LoVo (cell line): ENCODE measurements around the gene CATSPER1.

Source experiments
- DNase-seq: peaks from one replicate; pipeline ENCODE4 v3.0.0-alpha.2; 2016; ENCODE audit warnings: low spot score

Gene CATSPER1

DNA sequence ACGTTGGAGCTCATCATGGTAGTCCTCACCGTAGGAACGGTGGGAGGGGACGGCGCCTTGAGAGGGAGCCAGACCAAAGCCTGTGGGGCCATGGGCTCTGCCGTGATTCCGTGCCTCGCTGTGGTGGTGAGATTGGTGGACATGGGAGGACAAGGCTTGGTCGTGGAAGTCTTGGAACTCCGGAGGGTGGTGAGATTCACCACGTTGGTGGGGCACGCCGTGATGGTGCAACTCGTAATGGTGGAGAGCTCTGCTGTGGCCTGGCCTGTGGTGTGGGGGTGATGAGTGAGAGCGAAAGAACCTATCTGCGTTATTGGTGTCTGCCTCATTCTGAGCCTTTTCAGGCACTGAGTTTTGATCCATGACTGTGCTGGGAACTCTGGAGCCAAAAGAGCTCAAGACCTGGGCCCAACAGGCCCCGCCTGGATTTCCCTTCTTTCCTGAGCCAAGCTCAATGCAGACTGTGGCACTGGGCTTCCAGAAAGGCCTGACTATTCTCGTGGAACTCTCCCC, at the start of gene CATSPER1:
CATSPER1 (minus strand) TSS at position 463 of the 513 bp plus-strand sequence; CDS start at position 363, 100 bp downstream.
- DNase-seq, result no peak

DNA sequence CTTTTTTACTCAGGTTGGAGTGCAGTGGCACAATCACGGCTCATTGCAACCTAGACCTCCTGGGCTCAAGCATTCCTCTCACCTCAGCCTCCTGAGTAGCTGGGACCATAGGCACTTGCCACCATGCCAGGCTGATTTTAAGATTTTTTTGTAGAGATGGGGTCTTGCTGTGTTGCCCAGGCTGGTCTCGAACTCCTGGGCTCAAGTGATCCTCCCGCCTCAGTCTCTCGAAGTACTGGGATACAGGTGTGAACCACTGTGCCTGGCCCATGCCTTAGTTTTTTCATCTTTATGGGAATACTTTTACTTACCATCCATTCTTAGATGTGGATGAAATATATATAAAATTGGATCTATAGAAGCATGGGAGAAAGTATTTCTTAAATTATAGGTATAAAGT, 49.0 kb upstream of the CATSPER1 start:
- DNase-seq, result no peak

DNA sequence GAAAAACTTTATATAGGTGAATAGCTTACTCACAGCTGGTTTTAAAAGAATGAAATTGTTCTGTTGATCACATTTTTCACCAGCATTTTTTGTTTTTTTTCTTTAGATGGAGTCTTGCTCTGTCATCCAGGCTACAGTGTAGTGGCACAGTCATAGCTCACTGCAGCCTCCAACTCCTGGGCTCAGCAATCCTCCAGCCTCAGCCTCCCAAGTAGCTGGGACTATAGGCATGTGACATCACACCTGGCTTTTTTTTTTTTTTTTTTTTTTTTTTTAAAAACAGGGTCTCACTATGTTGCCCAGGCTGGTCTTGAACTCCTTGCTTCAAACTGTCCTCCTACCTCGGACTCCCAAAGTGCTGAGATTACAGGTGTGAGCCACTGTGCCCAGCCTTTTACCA, 47.4 kb upstream of the CATSPER1 start:
- DNase-seq, result no peak

DNA sequence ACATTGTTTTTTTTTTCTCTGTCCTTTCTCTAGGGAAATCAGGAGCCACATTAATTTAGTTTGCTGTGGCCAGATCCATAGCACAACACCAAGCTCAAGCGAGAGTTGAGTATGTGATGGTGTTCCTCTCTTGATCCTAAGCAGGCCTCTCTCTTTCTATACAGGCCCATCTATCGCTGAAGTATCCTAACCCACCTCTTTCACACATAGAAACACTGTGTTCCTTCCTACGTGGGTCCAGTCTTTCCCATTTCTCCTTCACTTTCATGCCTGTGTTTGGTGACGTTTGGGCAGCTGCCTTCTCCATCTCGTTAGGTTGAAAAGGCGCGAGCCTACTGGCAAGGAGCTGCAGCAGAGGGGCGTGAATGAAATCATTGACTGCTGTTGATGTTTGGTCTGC, 46.2 kb upstream of the CATSPER1 start:
- DNase-seq, result no peak

DNA sequence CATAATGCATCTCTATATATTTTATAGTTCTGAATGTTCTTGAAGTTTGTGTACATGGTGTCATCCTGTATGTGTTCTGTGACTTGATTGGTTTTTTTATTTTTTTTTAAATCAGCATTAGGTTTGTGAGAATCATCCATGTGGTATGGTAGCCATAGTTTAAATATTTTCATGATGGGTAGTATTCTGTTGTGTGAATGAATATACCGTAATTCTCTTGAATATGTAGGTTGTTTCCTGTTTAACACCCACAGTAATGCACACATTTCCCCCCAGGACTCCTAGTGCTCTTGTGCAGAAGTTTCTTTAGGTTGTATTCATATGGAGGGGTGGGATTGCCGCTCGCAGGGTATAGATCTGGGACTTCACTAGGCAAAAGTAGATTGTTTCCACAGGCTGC, 45.8 kb upstream of the CATSPER1 start:
- no peak for DNase-seq

DNA sequence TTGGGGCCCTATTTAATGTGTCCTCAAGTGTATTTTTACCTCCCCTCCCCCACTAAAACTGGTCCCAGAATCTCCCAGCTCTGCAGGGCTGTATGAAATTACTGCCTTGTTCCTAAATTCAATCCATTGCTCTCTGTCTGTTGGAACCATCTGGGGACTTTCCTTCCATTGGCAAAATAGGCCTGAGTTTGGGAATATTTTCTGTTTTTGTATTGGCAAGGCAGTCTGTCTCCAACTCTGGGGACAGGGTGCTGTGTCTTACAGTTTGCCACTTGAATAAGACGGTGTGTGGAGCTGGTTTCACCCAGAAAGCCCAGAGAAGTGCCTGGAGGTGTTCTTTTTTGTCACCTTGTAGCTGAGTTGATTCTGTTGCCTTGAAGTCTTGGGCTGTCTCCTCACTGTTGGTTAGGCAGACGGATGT, 45.1 kb upstream of the CATSPER1 start:
- no peak for DNase-seq

DNA sequence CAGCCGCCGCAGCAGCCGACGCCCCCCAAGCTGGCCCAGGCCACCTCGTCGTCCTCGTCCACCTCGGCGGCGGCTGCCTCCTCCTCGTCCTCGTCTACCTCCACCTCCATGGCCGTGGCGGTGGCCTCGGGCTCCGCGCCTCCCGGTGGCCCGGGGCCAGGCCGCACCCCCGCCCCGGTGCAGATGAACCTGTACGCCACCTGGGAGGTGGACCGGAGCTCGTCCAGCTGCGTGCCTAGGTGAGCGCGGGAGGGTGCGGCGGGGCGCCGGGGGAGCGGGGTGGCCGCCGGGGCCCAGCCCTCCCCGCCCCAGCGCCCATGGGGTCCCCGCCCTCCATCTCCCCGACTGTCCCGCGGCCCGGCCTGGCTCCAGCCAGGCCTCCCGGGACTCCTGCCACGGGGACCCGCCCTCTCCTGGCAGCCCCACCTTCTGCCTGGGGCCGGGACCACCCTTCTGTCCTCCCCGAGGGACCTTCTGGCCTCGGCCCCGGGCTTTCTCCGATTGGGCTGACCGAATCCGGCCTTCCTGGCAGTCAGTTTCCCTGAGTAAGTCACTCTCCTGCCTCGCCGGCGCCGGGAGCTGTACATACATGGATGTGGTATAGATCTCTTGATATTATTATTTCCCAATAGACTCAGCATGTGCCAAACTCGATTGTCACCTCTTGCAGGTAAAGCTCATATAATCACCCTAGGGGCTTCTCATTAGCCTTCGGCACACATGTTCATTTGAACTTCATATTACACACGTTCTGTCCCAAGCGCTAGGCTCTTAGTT, 44.5 kb upstream of the CATSPER1 start:
- DNase-seq, result no peak

DNA sequence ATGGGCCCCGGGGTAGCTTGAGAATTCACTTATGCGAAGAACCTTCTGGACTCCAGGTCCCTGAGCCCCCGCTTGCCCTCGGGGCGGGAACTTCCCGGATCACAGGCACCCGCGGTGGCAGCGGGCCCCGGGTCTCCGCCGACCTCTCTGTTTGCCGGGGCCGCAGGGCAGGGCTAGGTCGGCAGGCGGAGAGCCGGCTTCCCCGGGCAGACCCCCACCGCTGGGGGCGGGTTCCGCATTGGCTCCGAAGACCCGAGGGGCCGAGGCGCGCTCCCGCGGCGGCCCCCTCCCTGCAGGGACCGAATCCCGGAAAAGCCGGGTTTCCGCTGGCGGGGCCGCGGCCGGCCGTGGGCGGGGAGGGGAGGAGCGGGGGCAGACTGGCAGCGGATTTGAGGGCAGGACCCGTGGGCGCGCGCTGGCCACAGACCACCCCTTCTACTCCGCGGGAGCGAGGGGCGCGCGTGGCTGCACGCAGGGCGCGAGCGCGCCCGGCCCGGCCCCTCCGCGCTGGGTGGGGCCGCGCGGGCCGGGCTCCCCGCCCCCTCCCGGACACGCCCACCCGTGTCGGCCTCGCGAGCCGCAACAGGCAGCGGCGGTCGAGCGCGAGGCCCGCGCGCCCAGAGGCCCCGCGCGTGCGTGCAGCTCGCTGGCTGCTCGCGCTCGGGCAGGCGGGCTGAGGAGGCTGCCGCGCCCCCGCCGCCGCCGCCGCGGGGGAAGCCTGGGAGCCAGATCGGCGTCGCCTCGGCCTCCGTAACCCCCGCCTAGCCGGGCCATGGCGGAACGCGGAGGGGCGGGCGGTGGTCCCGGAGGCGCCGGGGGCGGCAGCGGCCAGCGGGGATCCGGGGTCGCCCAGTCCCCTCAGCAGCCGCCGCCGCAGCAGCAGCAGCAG, 43.7 kb upstream of the CATSPER1 start, which contains the start of gene PACS1:
PACS1 (plus strand) TSS at position 558 of the 889 bp plus-strand sequence; CDS start at position 773, 215 bp downstream.
- DNase-seq, result peak; percentile 59

DNA sequence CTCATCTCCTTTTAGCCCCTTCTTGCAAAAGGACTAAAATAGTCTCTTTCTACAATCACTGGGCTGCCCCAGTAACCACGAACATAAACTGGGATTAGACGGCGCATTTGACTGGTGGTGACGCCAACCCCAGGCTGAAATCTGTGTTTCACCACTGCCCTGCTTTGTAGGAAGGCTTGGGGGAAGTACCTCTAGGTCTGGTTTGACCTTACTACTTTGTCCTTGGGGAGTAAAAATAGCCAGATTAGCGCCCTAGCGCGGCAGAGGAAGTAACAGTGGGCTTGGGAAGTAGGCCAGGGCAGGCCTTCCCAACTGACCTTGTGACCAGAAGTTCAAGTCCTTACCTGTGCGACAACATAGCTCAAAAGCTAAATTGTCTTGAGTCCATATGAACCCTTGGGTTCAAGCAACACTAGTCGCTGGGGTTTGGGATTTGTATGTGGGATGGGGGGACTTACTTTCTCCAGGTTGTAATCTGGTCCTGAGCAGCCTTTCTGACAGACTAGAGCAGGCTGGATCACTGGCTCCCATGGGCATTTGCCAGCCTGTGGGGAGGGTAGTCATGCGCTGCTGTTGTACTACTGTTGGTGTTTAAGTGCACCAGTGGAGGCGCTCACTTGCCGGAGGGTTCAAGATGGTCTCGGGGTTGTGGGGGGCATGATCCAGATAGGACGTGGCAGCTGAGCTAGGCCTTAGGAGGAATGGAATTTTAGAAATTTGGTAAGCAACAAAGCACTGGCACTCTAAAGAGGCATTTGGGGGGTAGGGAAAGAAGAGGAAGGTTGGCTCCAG, 42.8 kb upstream of the CATSPER1 start:
- DNase-seq, result no peak

DNA sequence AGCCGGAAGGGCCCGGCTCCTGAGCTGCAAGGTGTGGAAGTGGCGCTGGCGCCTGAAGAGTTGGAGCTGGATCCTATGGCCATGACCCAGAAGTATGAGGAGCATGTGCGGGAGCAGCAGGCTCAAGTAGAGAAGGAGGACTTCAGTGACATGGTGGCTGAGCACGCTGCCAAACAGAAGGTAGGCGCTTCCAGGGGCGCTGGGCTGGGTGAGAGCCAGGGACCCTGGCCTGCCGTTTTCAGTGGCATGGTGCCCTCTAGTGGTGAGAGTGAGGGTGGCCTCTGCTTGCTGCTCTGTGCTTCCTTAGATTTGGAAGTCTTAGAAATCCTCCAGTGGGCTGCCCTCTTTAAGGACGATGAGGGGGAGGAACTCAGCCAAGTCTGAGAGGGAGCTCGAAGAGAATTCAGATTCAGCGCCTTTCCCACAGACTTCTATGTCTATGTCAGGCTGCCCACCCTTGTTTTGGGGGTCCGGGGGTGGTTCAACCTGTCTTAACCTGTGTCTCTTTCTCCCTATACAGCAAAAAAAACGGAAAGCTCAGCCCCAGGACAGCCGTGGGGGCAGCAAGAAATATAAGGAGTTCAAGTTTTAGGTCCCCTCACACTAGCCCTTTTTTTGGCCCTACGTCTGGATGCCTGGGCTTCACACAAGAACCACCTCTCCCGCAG, 42.0 kb upstream of the CATSPER1 start:
- DNase-seq, result peak; percentile 67

DNA sequence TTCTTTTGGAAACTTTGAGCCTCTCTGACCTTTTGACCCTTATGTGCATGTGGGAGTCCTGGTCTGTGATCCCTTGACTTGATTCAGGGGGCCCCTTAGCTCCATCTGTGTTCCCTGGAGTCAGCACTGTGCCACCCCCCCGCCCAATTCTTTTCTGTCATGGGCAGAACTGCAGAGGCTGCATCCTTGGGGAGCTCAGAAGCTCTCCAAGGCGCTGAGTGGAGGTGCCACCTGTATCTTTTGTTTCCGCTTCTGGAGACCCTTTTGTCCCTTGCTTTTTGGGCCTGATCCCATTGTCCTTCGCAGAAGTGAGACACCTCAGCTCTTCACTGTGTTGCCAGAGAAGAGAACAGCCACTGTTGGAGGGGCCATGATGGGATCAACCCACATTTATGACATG, 41.4 kb upstream of the CATSPER1 start:
- DNase-seq, result no peak

DNA sequence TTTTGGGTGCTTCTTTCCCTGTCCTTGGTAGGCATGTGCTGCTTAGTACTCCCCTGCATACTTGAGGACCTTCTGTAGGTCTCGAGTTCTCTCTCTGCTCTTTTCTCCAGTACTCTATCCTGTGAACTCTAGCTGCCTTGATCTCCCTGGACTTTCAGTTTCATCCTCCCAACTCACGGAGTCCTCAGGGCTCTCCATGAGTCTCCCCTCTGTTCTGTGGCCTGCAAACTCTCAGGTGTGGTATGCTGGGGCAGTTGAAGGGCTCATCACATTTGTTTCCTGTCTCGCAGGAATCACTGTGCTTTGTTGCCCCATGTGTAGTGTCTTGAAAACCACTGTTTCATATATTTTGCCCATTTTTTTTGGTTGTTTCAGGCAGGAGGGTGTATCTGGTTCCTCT, 40.5 kb upstream of the CATSPER1 start:
- DNase-seq, result no peak

DNA sequence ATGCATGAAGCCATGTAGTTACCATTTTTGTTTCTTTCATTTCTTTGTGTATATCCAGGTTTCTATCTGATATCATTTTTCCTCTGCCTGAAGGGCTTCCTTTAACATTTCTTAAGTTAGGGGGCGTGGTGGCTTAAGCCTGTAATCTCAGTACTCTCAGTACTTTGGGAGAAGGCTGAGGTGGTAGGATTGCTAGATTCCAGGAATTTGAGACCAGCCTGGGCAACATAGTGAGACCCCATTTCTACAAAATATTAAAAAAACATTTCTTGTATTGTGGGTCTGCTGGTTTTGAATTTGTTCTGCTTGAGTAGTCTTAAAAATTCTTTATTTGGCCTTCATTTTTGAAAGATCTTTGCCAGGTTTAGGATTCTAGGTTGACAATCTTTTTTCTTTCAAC, 38.3 kb upstream of the CATSPER1 start:
- DNase-seq, result no peak

DNA sequence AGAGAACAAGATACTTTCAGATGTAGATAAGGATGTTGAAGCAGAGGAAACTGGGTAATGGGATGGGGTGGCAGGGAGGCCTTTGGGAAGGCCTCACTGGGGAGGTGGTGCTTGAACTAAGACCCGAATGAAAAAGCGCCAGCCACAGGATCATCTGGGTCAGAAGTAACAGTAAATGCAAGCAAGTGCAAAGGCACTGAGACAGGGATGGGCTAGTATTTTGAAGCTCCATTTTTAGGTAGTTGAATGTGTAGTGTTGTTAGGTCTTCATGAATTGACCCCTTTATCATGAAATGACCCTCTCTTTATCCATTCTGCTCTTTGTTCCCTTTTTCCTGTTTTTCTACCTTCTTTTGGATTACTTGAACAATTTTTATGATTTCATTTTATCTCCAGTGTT, 37.6 kb upstream of the CATSPER1 start:
- DNase-seq, result no peak

DNA sequence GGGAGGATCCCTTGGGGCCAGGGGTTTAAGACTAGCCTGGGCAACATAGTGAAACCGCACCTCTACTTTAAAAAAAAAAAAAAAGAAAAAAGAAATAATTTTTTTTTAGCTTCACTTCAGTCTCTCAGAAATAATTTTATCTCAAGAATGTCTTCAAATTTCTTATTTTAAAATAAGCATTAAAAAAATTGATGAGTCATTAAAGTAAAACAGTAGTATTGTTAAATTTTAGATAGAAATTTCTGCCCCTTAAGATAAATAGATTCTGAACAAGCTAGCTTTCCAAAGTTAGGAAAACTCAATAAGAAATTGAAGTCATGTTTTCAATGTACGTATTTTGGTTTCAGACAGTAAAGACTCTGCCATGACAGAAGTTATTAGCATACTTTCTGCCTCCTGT, 36.1 kb upstream of the CATSPER1 start:
- no peak for DNase-seq

DNA sequence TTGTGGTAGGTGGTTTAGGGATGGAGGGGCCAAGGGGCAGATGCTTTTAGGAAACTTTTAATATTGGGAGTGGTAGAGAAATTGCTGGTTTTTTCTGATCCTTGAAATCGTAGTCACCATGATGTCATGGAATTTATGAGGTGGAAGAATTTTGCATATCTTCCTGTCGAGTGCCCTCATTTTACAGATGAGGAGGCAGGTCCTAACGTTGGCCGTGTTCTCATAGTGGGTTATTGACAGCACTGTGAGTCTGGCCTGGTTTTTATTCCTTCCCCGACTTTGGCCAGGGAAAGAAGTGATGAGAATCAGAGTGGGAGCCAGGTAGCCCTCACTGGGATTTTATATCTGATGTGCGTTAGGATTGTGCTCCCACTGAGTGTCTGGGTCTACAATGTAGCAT, 35.0 kb upstream of the CATSPER1 start:
- no peak for DNase-seq

DNA sequence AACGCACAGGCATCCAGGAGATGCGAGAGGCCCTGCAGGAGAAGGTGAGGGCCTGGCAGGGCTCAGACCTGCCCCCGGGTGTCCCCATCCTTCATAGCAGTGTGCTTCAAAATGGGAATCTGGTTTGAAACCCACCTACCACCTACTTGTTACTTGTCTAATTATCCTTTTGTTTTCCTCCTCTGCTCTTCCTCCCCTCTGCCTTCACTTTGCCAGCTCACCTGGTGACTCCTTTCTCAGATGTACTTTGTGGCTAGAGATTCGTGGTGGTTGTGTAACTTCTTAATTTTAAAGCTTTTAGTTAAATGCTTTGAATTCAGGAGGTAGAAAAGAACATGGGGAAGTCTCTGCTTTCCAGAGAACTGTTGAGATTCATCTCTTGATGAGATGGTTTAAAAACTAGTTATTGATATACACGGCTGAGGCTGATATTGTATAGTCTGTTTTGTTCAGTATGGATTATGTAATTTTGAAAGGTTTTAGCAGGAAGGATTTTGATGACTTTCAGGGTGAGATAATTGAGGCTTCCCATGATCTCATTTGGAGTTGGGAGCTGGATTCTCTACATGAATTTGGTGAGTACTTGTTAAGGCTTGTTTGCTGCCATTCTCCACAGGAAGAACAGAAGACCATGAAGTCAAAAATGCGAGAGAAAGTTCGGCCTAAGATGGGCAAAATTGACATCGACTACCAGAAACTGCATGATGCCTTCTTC, 33.8 kb upstream of the CATSPER1 start:
- no peak for DNase-seq

DNA sequence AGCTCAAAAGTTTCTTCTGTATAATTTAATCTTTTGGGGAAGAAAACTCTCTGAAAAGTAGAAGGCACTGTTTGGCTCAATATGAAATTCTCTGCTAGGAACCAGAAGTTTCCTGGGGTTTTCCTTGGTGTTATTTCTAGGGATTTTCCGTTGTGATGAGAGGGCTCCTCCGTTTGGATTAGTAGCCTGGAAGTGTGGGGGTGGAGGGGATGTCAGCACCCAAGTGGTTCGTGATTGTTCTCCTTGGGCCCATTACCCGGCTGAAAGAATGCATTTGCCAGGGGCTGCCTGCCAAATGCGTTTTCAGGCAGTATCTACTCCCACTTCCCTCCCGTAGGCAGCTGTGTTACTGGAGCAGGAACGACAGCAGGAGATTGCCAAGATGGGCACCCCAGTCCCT, 30.2 kb upstream of the CATSPER1 start:
- no peak for DNase-seq

DNA sequence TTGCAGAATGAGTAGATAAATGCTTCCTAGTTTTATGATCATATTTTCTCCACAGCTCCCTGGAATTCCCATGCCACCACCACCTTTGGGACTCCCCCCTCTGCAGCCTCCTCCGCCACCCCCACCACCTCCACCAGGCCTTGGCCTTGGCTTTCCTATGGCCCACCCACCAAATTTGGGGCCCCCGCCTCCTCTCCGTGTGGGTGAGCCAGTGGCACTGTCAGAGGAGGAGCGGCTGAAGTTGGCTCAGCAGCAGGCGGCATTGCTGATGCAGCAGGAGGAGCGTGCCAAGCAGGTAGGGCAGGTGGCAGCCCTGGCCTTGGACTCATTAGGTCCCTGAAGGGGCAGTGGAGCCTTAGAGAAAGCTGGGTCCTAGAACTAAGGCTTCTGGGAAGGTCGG, 28.7 kb upstream of the CATSPER1 start:
- no peak for DNase-seq

DNA sequence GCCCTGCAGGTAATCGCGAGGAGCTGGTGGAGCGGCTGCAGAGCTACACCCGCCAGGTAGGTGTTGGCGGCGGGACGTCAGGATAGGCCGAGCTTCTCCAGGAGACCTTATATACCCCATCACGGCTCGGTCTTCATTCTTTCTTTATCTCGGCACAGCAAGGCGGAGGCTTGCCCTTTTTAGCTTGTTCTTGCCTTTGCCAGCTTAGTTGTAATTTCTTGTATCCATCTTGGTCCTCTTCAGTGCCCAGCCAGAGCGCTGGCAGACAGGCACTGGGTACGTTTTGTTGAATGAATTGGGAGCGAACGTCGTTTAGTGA, 26.3 kb upstream of the CATSPER1 start:
- DNase-seq, result no peak
